Measurements from ENCODE around the gene GARNL3.

Gene GARNL3

DNA sequence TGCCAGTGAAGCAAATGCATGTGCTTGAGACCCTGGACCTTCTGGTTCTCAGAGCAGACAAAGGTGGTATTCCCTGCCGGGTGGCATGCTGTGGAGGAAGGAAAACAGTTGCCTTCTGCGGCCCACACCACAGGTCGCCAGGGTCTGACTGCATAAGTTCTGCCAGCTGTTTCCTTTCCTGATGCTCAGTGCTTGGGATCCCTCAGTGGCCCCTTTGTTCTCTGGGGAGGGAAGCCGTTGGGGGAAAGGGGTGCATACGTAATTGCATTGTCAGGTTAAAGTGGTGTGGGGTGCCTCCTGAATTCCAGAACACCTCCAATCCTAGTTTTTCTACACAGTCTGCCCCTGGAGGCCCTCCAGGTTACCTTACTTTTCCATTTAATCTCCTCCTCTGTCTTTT is 89.3 kb downstream of the GARNL3 start:
- no peak for DNase-seq

DNA sequence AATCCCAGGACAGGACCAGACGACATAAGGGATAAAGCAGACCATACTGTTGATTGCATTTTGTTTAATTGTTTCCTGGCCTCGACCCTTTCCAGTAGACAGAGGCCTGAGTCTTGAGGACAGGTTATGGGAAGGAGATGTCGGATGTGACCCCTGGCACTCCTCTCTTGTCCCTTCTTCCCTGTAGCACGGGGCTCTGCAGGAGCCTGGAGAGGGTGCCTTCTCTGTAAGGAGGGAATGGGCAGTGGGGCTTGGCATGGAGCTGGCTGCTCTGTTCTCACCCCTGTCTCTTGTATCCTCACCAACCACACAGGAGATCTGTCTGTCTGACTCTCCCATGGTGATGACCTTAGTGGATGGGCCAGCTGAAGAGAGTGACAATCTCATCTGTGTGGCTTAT is 92.3 kb downstream of the GARNL3 start:
- DNase-seq = no peak

DNA sequence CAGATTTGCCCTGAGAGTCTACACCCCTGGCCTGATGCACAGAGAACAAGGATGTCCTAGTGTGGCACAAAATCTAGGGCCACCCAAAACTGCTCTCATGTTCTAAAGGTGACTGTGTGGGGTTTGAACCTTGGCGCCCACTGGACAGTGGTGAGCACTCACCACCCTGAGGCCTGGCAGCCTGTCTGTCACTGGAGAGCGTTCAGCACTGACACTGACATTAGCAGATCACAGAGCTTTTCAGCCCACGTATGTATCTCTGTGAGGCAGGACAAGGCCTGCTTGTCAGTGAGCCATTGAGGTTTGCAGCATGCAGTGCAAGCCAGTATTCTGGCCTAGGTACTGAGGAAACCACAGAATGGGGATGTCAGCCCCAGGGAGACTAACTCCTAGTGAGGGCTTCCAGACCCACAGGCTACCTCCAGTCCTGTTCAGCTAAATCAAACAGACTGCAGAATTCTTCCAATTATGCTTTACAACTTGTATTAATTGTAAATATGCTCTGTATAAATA is 93.5 kb downstream of the GARNL3 start:
- DNase-seq = no peak

DNA sequence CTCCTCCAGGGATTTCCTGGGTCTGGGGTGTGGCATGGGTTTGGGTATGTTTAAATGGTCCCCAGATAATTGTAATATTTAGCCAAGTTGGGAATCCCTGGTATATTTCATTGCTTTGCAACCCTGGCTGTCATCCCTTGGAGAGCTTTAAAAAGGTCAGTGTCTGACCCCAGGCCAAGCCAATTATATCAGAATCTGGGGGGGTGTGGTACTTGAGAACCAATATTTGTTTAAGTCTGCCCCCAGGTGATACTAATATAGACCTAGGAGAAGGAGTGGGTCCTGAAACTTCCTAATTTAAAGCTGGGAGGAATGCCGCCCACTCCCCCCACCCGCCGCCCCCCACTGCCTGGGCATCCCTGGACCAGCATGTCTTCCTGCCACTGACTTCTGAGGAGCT is 94.2 kb downstream of the GARNL3 start:
- no peak for DNase-seq

DNA sequence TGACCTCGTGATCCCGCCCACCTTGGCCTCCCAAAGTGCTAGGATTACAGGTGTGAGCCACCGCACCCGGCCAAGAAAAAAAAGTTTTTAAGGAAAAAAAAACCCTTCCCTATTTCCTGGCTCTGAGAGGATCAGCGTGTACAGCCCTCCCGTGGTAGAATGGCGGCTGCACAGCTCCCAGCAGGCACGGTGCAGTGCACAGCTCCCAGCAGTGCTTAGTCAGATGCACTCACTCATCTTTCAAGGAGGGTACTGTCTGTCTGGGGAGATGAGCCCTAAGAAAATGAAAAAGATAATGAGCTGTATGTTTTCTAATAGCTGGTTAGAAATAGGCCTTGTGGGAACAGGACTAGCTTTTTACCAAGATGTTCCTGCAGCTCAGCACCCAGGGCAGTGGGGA is 95.7 kb downstream of the GARNL3 start:
- DNase-seq = no peak

DNA sequence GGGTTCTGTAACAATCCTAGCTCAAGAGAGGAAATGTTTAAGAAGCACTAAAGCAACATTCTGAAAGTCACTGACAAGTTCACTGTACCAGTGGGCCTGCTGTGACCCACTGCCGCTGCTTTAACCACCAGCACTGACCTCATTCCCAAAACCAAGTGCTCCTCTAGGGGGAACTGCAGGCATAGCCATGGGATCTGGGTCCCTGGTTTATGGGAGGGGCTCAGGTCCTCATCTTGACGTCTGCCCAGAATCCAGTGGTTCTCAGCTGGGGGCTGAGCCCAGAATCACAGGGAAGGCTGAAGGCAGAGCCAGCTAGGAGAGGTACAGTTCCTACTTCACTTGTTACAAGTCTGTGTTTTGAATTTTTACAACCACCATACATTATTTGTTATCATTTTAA is 96.3 kb downstream of the GARNL3 start:
- no peak for DNase-seq

DNA sequence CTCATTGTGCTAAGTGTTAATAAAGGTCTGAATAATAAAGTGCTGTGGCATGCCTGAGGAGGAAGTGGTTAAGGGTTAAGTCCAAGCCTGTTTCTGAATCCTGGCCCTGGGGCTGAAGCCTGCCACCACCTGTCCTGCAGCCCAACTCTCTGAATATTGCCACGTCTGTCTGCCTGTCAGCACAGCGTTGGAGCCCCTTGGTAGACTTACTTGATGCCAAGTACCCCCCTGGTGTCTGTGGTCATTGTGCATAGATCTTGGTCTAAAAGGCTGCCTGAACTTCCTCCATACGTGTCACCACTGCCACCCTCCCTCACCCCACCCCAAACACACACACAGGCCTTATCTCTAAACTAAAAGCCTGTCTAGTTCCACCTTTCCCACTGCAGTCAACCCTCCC is 97.0 kb downstream of the GARNL3 start:
- peak; percentile 30 for DNase-seq

DNA sequence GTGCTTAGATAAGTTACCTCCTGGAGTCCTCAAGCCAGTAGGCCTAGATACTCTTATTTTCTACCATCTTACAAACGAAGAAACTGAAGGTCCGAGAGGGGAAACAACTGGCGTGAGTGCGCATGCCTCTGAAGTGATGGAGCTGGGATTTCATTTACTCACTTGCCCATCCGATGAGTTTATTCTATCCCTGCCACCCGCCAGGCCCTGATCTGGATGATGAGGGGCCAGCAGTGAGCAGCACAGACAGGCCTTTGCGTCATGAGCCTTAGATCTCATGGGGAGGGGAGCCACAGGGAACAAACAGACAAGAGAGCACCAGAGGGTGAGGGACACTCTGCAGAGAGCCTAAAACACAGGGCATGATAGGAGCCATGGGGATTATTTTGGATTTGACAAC is 98.3 kb downstream of the GARNL3 start:
- DNase-seq = no peak

DNA sequence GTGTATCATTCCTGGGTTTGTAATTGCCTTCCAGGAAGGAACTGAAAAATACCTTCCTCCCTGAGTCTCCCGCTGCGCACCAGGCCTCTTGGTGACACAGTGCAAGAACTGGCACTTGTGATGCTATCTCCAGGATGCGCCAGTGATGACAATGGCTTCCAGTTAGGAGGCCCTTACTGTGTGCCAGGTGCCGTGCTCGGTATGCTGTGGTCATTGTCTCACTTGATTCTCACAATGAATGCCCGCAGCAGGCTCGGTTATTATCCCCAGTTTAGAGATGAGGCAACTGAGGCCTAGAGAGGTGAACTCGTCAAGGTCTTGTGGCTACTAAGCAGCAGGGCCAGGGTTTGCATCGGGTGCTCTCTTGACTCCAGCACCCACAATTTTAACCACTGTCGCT is 100.9 kb downstream of the GARNL3 start:
- DNase-seq = no peak

DNA sequence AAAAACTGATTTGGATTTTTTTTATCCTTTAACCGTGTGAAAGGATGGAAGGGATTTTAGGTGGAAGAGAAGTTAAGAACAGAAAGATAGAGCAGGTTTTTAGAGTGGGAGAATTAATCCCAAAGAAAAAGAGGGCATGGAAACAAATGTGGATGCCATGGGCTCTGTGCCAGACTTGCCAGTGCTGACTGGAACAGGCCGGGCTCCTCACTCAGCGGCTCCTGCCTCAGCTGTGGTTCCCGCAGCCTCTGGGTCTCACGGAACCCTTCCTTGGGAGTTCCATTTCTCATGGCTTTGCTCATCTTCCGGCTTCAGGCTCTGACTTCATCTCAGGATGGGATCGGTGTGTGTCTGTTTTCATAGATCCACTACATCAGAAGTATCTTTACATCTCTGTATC is 102.0 kb downstream of the GARNL3 start:
- no peak for DNase-seq

DNA sequence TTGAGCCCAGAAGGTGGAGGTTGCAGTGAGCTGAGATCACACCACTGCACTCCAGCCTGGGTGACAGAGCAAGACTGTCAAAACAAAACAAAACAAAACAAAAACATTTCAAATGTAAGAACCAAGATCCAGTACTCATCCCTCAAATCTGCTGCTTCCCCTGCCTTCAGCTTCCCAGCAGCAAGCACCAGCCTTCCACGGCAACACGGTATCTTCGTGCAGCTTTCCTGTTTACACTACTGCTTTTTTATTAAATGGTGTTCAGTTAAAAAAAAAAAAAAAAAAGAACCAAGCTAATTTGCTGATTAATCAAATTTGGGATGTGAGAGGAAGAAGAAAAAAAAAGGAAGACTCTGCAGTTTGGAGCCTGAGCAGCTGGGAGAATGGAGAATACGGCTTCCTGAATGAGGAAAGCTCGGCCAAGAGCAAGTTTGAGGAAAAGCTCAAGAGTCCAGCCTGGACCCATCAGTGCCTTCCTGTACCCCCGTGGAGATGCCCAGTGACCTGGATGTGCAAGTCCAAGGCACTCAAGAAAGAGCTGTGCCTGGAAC is 104.4 kb downstream of the GARNL3 start:
- no peak for DNase-seq

DNA sequence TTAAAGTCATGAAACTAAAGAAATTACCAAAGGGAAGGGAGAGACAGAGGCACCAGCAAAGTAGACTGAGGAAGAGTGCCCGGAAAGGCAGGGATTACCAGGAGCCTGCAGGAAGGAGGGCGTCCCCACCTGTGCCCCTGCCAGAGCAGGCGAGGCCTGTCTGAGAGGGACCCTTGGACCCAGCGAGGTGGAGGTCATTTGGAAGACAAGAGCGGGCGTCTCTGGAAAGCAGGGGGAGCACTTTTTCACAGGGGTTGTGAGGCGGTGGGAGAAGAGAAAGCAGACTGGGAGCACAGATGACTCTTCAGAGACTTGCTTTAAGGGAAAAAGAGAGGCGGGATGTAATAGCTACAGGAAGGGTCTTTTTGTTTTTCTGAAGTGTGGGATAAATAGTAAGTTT is 104.9 kb downstream of the GARNL3 start:
- no peak for DNase-seq

DNA sequence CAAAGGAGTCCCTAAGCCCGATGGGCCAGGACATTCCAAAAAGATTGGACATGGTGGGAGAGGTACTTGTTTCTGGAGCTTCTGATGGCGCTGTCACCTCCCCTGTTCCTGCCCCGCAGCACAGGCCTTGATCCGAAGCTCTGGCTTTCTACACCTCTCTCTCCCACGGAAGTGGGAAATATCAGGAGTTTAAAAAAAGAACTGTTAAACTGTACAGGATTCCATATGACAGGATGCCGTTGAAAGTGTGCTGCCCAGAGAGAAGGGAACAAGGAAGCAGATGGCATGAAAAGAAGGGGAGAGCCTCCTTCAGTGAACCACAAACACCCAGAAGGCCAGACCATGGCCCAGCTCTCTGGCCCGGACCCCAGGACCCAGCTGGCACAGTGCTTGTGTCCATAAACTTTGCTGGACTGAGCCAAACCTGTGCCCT is 105.6 kb downstream of the GARNL3 start:
- no peak for DNase-seq

DNA sequence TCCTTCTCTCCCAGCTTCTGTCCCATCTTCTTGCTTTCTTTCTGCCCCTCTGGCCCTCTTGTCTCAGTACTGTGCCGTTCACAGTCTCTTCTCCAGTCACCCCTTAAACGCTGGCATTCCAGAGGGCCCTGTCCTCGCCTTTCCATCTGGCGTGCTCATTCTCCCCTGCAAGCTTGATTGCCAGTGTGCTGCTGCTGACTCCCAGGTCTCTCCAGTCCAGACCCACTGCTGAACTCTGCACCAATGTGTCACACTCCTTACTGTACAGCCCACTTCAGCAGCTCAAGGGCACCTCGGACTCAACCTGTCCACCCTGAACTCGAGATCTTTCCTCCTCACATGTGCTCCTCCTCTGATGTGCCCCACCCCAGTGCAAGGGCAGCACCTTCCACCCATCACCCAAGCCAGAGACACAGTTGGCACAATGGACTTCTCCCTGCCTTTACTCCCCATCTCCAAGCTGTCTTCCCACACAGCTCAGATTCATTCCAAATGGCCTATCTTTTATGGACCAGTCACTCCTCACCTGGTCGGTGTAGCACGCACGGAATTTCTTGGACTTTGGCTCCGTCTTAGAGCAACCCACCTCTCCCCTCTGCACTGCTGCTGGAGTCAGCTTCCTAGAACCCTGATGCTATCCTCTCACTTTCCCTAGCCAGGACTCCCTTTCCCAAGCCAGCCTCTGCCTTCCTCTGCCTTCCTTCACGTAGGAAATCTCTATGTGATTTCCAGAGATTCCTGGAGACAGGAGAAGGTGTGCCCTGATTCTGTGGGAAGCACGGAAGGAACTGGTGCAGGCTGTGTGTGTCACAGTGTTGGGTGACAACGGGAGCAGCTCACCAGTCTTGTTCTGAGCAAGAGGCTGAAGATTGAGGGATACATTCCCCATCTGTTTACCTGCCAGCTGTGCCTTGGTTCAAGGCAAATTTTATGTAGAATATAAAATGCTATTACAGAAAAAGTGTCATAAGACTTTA is 106.4 kb downstream of the GARNL3 start:
- no peak for DNase-seq

DNA sequence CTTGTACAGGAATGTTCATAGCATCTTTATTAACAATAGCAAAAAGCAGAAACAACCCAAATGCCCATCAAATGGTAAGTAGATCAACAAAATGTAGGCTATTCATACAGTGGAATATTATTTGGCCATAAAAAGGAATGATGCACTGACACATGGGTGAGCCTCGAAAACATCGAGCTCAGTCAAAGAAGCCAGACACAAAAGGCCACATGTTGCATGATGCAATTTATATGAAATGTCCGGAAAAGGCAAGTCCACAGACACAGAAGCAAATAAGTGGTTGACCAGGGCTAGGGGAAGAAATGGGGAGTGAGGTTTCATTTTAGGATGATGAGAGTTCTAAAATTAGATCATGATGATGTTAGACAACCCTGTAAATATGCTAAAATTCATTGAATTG is 115.9 kb downstream of the GARNL3 start:
- DNase-seq = no peak

DNA sequence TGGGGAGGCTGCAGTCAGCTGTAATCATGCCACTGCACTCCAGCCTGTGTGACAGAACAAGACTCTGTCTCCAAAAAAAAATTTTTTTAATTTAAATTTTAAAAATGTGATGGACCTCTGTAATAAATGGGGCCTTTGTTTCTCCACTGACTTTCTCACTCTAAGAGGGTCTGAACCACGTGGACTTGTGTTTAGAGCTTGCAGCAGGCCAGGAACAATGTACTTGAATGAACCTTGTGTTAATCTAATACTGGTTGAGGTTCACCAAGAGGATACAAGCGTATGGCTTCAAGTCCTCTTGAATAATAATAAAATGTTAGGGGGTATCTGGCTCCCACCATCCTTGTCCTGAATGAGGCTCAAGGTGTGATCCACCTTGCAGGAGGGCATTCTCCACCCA is 118.0 kb downstream of the GARNL3 start:
- no peak for DNase-seq

DNA sequence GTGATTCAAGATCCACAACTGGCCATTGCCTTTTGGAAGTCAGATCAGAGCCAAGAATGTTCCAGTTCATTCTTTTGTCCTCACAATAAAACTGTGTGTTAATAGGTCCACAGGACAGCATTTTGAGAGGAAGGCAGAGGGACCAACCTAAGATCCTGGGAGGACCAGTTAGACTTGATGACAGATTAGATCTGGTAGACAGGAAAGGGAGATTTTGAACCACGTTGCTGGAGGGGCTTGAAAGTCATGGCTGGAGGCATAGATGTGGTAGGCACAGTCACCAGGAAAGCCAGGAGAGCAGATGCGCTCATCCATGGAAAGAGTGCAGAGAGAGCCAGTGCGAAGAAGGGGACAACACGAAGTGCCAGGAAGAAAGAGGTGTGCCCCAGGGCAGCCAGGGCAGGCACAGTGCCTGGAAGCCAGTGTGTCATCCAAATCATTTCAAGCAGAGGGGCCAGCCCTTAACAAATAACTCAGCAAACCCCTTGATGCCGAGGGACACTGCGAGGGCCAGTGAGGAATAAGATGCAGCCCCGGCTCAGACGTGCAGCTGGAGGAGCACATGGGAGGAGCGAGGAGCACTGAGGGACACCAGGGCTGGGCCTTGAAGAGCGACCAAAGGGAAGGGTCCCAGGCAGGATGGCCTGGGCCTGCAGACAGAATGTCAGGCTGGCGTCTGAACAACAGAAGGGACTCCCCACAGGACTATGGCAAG is 119.6 kb downstream of the GARNL3 start:
- DNase-seq = no peak

DNA sequence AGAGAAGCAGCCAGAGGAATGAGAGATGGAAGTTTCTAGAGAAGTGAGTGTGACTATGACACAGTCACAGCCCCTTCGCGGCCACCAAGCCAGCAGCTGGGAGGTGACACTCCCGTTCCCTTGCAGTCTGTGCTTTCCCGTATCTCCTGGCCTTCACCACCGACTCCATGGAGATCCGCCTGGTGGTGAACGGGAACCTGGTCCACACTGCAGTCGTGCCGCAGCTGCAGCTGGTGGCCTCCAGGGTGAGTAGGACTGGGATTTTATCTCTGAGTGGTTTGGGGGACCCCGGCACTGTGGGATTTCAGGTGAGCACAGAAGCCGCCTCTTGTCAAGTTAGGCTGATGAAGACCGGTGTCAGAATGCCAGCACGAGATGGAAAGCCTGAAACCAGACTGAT is 120.3 kb downstream of the GARNL3 start:
- DNase-seq = no peak

DNA sequence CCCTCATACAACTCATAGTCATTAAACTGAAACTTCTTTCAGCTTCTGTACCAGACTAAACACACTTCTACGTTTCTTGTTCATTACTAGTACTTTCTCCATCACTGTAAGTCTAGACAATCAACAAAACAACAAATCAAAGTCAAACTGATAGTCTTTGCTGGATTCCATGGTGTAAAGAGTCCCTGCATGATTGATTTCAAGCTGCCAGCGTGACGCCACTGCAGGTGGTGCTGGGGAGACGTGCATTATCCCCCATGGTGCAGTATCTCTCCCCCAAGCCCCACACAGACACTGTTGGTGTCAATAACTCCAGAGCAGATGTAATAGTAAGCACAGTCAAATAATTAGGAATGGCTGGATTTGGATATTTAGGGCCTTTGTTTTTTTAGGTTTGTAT is 121.7 kb downstream of the GARNL3 start:
- DNase-seq = no peak

DNA sequence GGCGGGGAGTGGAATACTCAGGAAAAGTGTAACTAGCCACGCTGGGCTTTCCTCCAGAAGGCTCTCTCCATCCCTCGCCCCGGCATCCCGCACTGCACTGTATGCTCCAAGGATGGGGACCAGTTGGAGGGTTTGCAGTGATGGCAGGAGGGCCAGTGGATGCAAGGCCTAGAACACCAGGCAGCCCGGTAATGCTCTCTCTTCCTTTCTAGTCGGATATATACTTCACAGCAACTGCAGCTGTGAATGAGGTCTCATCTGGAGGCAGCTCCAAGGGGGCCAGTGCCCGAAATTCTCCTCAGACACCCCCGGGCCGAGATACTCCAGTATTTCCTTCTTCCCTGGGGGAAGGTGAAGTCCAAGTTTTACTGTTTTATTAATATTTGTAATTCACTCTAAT is 122.4 kb downstream of the GARNL3 start:
- DNase-seq = no peak

DNA sequence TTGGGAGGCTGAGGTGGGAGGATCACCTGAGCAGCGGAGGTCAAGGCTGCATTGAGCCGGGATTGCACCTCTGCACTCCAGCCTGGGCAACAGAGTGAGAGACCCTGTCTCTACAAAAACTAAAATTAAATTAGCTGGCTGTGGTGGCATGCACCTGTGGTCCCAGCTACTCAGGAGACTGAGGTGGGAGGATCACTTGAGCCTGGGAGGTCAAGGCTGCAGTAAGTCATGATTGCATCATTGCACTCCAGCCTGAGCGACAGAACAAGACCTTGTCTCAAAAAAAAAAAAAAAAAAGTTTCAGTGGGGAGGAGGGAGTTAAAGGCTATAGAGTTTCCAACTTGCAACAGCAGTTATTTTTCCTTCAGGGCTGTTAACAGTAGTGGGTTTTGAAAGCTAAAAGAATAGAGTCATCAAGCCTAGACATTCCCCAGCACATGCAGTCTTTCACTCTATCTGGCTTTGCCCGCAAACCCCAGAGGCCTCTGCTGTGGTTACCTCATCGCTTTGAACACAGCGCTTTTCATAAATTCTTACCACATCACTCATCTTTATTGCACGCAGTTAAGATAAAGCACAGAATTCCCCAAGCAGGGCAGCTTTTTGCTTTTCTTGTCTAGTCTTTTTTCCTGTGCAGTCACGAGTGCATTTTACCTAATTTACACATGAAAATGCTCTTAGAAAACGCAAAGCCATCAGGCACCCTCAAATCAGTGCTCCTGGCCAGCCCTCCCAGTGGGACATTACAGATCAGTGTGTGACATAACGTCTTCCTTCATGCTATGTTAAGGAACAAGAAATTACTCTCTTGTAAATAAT is 123.7 kb downstream of the GARNL3 start:
- DNase-seq = peak; percentile 66

DNA sequence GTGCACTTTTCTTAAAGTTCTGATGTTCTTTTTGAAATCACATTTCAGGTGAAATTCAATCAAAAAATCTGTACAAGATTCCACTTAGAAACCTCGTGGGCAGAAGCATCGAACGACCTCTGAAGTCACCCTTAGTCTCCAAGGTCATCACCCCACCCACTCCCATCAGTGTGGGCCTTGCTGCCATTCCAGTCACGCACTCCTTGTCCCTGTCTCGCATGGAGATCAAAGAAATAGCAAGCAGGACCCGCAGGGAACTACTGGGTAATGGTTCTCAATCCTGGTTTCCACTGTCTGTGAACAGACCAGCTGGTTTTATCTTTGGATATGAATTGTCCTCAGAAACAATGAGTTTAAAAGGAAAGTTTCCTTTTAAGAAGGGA is 124.3 kb downstream of the GARNL3 start:
- DNase-seq = no peak
